ENCODE data around the gene IFITM2. TPM values are rescaled to one million over a fixed set of nuclear protein-coding genes. Genes with fewer than 3 reads are reported as not detected.

Gene IFITM2
- polyA plus RNA-seq, 5 donors = 108 to 193 (median 143) TPM

DNA sequence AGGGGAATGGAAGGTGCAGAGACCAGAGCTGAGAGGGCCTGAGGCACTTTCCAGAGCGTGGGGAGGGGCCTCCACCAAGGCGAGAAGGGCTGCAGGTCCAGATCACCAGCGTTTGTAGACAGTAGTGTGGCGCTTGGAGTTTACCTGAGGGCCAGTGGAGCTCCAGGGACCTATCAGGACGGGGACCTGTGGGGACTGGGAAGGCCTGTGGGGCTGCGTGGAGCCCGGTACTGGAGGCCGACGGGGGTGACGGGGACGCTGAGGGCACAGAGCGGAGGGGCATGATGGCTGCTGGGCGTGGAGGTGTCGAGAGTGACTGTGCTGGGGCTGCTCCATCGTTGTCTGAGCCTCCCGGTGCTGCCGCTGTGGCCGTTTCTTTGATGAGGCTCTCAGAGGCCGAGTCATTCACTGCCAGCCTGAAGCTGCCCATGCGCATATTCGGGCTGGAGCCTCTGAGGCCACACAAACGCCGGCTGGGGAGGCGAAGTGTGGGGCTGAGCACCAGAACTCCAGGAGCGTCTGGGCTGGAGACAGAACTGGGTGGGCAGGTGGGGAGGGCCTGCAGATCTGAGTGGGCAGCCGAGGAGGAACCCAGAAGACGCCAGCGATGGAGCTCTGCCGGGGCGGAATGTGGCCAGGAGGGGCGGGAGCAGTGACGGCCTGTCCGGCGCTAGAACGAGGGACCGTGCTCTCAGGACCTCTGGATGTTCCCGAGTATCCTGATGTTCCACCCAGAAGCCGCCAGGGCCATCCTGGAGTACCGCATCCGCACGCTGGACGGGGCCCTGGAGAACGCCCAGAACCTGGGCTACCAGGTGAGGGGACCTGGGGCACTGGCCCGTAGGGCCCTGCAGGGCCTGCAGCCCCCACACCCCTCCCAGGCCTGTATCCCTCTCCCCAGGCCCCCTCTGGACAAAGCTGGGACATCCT is 16.1 kb upstream of the IFITM2 start:
- no peak for DNase-seq

DNA sequence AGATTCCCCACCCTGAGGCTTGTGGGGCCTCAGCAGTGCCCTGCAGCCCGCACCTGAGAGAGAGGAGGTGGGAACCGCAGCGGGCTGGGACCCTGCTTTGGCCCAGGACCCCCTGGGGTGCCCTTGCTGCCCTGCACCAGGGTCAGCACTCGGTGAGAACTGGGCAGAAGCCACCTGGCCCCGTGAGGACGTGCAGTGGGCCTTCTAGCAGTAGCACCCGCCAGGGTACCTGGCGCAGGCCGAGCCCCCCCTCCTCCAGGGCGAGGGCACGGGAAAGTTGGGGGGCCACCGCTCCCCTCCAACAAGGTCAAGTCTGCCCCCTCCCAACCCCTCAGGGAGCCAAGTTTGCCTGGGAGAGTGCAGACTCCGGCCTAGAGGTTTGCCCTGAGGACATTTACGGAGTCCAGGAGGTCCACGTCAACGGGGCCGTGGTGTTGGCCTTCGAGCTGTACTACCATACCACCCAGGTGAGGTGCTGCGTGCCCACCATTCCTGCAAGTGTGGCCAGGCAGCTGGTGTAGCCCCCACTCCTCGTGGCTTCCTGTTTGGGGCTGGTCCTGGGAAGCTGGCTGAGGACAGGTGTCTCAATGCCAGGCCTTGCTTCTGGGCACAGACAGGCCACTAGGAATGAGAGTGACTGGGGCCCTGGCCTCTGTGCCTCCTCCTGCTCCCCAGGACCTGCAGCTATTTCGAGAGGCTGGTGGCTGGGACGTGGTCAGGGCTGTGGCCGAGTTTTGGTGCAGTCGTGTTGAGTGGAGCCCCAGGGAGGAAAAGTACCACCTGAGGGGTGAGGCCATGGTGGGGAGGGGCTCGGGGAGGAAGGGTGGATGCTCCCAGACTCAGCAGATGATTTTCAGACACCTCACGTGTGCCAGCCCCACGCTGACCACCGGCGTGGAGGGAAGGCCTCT is 15.2 kb upstream of the IFITM2 start:
- DNase-seq = no peak

DNA sequence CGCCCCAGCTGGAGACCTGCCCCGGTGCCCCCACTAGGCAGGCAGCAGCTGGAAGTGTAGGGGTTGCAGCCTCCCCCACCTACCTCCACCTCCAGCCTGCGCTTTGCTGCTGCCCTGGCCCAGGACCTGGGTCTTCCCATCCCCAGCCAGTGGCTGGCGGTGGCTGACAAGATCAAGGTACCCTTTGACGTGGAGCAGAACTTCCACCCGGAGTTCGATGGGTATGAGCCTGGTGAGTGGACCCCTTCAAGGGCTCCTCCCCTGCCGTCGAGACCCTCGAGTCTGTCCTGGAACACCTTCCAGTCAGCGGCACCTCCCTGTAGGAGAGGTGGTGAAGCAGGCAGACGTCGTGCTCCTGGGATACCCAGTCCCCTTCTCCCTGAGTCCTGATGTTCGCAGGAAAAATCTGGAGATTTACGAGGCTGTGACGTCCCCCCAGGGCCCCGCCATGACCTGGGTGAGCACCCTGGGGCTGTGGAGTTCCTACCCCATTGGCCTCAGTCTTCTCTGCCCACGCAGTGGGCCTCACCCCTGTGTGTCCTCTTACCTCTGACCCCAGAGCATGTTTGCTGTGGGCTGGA is 14.3 kb upstream of the IFITM2 start:
- no peak for DNase-seq

DNA sequence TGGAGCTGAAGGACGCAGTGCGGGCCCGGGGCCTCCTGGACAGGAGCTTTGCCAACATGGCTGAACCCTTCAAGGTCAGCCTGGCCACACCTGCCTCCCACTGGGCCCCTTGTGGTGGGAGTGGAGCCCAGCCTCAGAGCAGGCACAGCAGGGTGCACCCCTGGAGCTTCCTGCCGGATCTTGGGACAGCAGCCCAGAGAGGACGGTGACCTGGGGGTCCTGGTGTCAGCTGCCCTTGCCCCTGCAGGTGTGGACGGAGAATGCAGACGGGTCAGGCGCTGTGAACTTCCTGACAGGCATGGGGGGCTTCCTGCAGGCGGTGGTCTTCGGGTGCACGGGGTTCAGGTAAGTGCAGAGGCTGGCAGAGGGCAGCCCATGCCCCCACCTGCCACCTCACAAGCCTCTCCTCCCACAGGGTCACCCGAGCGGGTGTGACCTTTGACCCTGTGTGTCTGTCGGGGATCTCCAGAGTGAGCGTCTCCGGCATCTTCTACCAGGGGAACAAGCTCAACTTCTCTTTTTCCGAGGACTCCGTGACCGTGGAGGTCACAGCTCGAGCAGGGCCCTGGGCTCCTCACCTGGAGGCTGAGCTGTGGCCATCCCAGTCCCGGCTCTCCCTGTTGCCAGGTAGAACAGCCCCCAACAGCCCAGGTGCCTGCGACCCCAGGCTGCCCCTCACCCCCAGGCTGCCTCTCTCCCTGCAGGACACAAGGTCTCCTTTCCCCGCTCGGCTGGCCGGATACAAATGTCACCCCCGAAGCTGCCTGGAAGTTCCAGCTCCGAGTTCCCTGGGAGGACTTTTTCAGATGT is 13.6 kb upstream of the IFITM2 start:
- DNase-seq = no peak

DNA sequence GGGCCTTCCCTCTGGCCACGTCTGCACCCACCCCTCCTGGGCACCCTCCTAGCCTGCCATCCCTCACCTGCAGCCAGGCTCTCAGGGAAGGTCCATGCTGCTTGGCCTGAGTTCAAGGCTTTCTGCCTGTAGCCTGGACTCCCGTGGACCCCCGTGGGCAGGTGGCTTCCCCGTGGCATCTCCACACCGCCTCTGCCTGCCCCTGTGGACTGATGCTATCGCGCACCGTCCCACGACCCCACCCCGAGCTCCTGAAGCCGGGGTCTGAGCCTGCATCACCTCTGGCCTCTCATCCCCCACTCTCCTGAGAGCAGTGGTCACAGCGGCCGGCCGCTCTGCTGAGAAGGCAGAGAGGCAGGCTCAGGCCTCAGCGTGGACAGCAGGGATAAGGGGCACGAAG is 12.8 kb upstream of the IFITM2 start:
- no peak for DNase-seq

DNA sequence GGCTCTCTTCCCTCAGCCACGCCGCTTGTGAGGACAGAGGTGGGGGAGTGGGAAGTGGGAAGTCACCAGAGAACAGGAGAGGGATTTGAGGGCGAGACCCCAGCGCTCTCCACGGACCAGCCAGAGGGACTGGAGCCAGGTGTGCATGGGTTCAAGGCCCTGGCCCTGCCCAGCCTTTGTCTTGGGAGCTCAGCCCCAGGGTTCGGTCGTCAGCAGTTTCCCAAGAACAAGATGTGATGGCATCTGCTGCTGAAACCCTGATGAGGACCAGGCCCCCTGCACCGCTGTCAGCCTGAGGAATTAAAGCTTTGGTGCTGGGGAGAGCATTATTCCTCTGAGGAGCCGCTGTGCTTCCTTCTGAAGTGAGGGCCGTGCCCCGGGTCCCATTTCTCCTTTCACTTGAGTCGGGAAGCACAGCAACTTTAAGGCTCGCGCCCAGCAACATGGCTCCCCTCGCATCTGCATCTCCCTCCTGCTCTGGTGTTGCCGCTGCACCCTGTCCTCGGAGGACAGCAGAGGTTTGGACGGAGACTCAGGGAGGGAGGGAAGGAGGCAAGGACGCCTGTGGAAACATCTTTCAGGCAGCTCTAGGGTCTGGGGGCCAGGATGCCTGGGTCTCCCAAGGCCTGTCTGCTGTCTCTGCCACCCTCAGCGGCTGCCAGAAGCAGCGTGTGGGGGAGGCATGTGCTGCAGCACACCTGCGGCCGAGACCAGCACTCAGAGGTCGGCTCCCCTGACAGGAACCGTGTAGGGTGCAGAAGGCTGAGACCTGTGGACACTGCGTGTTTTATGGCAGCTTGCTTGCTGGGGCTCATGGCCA is 12.1 kb upstream of the IFITM2 start:
- no peak for DNase-seq

DNA sequence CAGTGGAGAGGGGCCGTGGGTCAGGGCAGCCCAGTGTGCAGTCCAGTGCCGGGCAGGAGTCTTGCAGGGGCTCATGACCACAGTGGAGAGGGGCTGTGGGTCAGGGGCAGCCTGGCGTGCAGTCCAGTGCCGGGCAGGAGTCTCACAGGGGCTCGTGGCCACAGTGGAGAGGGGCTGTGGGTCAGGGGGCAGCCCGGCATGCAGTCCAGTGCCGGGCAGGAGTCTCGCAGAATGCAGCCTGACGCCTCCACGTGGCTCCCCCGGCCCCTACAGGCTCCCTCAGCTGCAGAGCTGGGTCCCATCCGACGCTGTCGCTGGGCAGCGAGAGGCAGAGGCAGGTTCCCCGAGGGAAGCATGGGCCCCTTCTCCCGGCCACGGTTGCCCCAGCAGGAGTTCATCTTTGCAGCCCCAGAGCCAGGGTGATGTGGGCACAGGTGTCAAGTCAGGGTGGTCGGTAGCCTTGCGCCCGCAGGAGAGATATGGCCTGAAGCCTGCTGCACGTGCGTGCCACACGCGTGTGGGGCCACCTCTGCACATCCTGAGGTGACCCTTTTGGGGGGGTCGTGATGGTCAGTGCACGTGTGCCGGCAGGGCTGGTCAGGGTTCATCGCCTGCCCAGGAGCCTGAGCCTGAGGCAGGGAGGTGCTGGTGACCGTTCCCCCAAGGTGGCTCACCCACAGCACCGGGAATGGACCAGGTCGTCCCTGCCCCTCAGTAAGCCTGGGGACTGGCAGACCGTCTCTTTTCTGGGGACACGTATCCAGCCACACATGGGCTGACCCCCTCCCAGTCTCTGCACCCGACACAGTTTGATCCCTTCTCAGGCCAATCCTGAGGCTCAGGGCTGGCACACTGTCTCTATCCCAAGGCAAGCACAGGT is 11.2 kb upstream of the IFITM2 start:
- no peak for DNase-seq

DNA sequence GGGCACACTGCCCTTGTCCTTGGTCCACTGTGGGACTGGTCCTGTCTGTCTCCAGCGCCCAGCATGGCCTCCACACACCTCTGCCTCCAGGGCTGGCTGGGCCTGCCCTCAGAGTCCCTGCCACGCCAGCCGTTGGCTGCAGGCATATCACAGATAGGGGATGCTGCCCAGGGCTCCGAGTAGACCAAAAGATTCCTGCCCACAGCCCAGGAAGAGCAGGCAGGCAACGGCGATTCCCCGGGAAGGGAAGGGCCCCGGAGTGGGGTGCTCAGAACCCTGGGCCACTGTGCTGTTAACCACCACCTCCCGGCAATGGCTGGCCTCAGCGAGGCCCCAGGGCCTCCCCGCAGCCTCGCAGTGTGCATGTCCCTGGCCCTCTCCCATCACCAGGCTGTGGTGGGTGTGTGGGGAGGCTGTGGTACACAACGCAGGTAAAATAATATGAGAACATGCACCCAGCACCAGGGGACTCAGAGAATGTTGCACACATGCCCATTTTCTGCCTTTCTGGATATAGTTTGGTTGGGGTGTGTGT is 10.5 kb upstream of the IFITM2 start:
- DNase-seq = no peak

DNA sequence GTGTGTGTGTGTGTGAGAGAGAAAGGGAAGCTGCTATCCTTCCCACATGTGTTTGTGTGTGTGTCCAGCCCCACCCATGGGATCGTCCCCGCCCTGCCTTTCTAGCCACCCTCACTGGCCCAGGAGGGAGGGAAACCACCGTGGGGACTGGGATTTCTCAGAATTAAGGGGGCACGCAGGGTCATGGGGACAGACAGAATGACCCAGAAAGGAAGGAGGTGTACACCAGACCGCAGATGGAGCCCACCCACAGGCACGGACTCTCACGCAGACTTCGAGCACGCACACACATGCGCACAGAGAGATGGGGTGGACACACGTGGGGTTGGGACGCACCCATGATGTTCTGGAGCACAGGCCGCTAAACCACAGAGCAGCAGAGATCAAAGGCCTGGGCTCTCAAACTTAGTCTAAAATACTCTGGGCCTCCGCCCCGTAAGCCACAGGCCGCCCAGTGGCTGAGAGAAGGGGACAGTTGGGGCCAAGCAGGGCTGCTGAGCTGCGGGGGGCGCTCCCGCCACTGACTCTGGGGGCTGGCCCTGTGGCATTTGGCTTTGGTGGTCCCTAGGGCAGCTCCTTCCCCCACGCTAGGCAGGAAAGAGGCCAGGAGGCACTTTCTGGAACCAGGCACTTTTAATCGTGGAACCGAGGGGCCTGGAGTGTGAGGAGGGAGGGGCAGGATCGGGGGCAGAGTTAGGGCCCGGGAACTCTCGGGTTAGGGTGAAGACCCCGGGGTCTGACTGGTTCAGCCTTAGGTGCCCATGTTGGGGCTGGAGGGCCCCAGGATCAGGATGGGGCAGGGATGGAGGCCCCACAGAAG is 9.8 kb upstream of the IFITM2 start:
- no peak for DNase-seq

DNA sequence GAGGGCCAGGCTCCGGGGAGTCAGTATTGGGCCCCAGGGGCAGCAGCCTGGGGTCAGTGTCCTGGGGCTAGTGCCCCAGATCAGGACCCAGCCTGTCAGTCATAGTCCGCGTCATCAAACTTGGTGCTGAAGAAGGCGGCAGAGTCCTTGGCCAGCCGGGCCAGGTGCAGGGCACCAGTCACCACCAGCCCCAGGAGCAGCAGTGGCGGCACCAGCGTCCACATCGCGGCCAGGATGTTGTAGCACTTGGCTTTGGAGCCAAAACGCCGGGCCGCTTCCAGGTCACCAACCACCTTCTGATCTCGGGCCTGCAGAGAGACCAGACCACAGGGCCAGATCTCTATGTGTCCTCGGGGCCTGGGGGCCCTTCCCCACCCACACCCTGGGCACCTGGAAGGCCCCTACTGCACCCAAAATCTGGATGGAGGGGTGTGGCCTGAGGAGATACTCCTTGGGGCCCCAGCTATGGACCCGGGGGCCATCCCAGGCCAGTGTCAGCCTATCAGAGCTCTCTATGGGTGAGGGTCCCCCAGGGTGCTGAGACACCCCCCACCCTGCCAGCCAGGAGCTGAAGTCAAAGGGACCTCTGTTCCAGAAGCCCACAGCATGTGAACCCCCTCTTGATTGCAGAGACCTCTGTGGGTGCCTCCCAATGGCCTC is 9.1 kb upstream of the IFITM2 start:
- DNase-seq = no peak

DNA sequence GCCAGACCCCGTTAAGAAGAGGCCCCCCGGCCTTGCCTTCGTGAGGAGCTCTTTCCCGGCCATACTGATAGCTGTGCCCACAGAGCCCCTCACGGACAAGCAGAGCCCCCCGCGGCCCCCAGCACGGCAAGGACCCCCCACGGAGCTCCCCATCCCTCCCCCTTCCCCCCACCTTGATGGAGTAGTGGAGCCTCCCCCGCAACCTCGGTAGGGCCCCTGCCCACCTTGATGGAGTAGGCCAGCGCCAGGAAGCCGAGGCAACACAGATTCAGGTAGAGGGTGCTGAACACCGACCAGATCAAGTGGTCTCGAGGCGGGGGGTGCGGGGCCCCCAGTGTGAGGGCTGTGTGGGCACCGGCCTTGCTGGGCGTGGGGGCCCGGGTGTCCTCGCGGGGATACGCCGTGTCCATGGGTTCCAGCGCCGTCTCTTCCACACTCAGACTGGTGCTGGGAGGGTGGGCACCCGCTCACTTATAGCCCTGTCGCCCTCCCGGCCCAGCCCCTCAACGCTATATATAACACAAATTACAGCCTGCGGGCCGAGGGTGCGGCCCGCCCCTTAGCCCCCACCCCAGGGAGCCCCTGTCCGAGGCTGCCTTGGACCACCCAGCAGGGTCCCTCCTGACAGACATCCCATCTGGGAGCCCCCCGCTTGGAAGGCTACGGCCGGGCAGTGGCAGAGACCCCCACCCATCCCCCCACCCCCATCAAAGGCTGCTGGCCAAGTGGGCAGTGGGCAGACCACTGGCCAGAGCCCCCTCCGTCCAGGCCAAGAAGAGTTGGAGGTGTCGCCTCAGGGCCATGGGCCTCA is 8.3 kb upstream of the IFITM2 start, which contains the start of gene IFITM5:
TSS of gene IFITM5 (minus strand) at position 446 of the 811 bp plus-strand sequence. CDS start at position 410, 36 bp downstream.
- no peak for DNase-seq

DNA sequence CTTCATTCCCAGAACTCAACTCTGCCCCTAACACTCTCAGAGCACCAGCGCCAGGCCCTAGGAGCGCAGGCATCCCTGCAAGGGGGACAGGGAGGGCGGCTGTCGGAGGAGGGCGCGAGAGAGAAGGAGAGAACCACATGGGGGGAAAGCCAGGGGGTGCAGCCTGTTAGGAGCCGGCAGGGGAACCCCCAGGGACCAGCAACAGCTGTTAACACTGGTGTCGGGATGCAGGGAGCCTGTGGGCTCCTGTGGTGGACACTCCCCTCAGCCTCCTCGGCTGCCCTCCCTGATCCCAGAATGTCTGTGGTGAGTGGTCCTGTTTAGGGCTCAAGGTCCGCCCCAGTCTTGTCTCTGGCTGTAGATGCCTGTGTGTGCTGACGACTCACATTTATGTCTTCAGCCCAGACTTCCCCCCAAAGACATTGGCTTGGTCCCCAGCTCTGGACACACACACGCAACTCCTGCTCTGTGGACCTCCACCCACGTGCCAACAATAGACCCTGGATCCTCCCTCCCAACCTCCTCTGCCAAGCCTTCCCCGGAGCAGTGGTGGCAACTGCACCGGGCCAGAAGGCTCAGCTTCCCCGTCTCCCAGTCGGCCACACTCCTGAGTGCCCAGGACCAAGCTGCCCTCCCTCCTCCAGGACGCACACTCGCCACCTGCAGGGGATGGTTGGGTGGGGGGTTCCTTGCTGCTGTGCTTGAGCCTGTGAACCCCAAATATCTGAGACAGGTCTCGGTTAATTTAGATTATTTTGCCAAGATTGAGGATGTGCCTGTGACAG is 7.5 kb upstream of the IFITM2 start:
- DNase-seq = peak in 1 of 2 donors; percentile 57

DNA sequence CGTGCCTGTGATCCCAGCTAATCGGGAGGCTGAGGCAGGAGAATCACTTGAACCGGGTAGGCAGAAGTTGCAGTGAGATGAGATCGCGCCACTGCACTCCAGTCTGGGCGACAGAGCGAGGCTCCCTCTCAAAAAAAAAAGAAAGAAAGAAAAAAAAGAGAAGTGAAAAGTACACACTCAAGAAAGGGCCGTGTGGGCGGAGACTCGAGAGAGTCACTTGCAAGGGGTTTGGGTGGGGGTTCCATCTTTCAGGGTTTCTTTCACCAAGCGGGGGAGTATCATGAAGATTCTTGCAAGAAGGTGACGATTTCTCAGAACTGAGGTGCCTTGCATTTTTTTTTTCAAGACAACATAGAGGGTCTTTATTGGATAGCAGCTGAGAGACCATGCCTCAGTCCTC is 4.3 kb upstream of the IFITM2 start:
- no peak for DNase-seq

DNA sequence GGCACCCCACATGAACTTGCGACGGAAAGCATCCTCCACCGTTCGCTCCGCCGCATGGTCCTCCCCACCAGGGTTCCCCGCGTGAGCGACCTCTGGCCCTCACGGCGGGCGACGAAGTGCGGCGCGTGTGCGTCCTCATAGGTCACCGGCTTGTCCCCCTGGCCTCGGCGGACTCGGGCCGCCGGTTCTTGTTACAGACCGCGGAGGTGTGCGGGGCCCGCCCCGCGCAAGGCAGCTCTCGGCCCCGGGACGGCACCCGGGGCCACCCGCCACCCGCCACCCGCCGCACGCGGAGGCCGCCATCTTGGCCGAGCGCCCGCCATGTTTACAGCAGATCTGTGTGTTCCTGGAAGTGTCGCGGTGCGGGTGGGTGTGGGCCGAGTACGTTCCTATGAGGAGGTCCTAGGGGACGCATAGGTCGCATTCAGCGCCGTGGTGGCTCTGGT is 3.5 kb upstream of the IFITM2 start:
- DNase-seq = no peak
